ENCODE measurements around the gene TMEM181.
"Not testable (repeated sequence)": the region's sequence is repeated elsewhere in the genome, so short reads cannot be mapped to it uniquely, and the experiment has no call there.

Gene TMEM181

GRCh38 chr6:158624684-158625682 is 65.1 kb downstream of the TMEM181 start:
- no peak for DNase-seq

- no peak for DNase-seq
Measured at GRCh38 chr6:158625881-158626305, 66.0 kb downstream of the TMEM181 start.

- DNase-seq: no peak
Measured at GRCh38 chr6:158626360-158627167, 66.7 kb downstream of the TMEM181 start.

DNA sequence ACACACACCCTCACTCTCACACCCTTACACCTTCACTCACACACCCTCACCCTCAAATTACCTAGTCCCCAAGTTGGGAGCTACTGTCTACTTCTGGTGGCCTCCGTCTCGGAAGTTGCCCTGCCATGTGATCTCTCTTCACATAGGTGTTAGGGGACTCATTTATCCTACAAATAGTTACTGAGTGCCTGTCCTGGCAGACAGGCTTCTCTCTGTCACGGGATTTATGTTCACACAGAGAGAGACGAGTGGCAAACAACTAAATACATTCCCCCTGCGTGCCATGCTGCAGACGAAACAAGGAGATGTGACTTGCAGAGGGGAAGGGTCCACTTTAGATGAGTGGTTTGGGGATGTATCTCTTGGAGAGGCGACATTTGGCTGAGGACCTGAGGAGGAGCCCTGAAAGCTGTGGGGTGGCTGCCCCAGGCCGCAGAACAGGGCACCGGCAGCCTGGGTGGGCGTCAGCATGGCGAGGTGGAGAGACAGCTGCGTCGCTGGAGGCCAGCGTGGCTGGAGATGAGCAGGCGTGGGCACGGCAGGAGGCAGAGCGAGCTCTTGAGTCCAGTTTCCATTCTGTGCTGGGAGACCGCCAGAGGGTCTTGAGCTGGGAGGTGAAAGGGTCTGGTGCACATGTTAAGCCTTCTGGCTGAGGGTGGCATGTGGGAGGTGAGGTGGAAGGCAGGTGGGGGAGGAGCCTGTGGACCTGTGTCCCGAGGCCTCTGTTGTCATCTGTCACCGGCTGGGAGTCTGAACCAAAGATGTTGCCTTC is 67.5 kb downstream of the TMEM181 start:
- no peak for DNase-seq

GRCh38 chr6:158627940-158628211 is 68.0 kb downstream of the TMEM181 start:
- no peak for DNase-seq

DNA sequence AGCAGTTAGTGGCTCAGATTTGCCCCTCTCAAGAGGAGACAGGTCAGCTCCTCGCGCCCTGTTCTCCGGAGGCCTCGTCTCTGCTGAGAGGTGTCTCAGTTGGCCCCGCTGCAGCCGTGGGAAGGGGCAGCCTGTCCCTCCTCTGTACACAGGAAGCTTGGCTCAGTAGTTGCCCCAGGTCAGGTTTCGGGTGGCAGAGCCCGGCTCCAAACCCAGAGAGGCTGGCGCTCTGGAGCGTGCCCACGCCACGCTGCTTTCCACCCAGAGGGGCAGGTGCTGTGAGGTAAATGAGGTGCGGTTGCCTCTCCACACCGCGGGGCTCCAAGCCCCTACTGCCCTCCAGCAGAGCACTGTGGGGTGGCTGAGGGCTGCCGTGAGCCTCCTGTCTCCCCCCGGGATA is 68.7 kb downstream of the TMEM181 start:
- DNase-seq: no peak

- peak; percentile 21 for DNase-seq
Measured at GRCh38 chr6:158629367-158630221, 69.7 kb downstream of the TMEM181 start.

- no peak for DNase-seq
Measured at GRCh38 chr6:158630938-158631616, 71.2 kb downstream of the TMEM181 start.

DNA sequence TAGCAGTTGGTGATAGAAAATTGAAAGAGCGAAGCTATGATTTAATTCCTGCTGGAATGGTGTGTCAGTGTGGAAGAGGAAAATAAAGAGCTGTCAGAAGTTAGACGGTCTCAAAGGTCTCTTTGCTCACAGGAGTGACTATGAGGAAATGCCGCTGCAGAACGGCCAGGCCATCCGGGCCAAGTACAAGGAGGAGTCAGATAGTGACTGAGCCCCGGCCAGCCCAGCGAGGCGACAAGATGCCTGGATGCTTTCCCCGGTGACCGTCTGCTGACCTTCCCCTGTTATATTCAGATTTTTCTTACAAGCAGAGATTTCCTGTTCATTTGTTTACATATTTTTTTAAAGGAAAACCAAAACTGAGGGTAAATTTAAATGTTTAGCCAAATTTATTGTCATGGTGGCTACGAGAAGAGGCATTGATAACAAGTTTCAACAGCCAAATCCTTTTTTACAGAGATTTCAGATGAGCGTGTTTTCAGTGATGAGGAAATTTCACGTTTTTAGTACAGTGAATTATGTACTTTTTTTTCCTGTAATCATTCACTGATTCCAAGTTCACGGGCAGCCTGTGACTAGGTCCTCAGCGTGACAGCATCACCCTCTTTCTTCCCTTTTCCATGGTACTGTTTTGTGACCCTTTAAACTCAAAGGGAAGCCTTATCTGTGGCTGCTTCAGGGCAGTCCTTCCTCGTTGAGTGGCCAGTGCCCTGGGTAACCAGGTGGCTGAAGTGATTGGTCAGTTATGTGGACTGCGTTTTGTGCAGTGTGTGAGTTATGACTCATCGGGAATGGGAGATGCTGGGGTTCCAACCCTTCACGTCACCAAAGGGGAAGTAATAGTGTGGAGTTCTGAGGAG is 72.0 kb downstream of the TMEM181 start:
- DNase-seq: no peak

- not testable (repeated sequence) for DNase-seq
Measured at GRCh38 chr6:158632538-158633119, 72.7 kb downstream of the TMEM181 start.

GRCh38 chr6:158633127-158633526 is 73.2 kb downstream of the TMEM181 start:
- DNase-seq: no peak

DNA sequence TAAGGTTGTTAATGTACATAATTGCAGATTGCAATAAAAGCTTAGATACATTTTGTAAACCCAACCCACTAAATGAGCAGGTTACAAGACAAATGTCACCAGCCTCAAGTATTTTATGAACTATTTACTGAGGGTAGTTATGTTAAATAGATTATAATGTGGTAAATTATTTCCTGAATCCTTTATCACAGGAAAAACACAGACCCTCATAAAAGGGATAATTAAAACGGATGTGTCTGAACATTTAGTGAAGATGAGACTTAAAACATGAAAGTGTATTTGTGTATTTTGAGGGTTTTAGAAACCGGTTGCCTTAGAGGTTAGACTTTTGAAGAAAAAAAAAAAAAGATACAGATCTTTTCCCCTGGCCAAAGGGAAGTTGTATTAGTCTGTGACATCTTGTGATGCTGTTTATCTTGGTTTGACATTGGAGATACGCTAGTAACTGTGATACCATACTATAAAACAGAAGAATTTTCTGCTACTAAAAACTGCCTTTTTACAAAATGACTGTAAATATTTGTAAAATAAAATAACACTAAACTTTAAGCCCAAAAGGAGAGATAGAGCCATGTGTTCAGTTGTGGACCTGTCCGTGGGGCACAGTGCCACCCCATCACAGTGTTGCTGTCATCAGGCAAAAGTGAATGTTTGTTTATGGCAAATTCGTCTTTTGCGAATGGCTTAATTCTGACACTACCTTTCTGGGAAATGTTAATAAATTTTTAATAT is 75.0 kb downstream of the TMEM181 start:
- no peak for DNase-seq

GRCh38 chr6:158635427-158636073 is 75.7 kb downstream of the TMEM181 start:
- no peak for DNase-seq

- DNase-seq: no peak
Measured at GRCh38 chr6:158636778-158637177, 76.9 kb downstream of the TMEM181 start.

GRCh38 chr6:158638324-158638854 is 78.5 kb downstream of the TMEM181 start:
- no peak for DNase-seq

GRCh38 chr6:158639056-158639455 is 79.2 kb downstream of the TMEM181 start:
- DNase-seq: no peak

GRCh38 chr6:158640519-158640918 is 80.6 kb downstream of the TMEM181 start:
- no peak for DNase-seq

DNA sequence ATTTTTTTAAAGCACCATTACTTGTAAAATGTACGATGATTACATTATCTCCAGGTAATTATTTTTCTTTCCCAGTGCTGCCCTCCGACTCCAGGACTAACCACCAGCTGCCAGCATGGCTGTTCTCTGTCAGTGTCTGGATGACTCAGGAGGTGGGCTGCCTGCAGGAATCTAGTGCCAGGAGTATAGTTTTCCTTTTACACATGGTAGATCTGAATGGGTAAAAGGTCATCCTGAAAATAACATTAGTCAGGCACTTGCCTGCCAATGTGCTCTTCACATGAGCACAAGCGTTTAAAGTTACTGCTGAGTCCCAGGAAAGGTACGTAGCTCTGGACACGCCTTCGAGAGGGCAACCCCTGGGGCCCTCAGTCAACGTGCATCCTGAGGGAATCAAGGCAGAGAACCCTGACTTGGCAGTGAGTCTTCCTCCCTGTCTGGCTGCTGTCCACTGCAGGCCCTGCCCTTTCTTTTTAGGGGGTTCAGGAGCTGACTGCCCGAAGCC is 82.3 kb downstream of the TMEM181 start:
- DNase-seq: no peak
